Stimulated activated CD4-positive, alpha-beta T cell treated with anti-CD3 and anti-CD28 coated beads, TNF-alpha, amount 100 ng/mL, for 4 hours (primary cell): ENCODE measurements around the gene ANO8.
"Not testable (repeated sequence)": the region's sequence is repeated elsewhere in the genome, so short reads cannot be mapped to it uniquely, and the experiment has no call there.

Experiments used
- DNase-seq, 3 experiments: peaks; one replicate each; pipeline ENCODE4 v3.0.0-alpha.2; 2020; ENCODE audit warnings: low read depth in 3 of 3

The ANO8 gene, protein sequence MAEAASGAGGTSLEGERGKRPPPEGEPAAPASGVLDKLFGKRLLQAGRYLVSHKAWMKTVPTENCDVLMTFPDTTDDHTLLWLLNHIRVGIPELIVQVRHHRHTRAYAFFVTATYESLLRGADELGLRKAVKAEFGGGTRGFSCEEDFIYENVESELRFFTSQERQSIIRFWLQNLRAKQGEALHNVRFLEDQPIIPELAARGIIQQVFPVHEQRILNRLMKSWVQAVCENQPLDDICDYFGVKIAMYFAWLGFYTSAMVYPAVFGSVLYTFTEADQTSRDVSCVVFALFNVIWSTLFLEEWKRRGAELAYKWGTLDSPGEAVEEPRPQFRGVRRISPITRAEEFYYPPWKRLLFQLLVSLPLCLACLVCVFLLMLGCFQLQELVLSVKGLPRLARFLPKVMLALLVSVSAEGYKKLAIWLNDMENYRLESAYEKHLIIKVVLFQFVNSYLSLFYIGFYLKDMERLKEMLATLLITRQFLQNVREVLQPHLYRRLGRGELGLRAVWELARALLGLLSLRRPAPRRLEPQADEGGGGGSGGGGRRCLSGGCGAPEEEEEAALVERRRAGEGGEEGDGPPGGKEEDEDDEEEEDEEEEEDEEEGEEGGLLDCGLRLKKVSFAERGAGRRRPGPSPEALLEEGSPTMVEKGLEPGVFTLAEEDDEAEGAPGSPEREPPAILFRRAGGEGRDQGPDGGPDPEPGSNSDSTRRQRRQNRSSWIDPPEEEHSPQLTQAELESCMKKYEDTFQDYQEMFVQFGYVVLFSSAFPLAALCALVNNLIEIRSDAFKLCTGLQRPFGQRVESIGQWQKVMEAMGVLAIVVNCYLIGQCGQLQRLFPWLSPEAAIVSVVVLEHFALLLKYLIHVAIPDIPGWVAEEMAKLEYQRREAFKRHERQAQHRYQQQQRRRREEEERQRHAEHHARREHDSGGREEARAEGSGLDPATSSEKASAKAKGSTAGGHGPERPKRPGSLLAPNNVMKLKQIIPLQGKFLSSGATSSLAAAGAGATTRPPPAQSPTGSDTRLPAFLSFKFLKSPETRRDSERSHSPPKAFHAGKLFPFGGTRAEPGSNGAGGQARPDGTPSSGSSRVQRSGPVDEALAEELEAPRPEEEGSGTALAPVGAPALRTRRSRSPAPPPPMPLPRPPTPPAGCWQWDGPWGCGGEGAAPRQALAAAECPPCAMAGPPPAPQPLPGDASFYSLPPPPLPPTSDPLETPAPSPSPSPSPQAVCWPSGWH

DNA sequence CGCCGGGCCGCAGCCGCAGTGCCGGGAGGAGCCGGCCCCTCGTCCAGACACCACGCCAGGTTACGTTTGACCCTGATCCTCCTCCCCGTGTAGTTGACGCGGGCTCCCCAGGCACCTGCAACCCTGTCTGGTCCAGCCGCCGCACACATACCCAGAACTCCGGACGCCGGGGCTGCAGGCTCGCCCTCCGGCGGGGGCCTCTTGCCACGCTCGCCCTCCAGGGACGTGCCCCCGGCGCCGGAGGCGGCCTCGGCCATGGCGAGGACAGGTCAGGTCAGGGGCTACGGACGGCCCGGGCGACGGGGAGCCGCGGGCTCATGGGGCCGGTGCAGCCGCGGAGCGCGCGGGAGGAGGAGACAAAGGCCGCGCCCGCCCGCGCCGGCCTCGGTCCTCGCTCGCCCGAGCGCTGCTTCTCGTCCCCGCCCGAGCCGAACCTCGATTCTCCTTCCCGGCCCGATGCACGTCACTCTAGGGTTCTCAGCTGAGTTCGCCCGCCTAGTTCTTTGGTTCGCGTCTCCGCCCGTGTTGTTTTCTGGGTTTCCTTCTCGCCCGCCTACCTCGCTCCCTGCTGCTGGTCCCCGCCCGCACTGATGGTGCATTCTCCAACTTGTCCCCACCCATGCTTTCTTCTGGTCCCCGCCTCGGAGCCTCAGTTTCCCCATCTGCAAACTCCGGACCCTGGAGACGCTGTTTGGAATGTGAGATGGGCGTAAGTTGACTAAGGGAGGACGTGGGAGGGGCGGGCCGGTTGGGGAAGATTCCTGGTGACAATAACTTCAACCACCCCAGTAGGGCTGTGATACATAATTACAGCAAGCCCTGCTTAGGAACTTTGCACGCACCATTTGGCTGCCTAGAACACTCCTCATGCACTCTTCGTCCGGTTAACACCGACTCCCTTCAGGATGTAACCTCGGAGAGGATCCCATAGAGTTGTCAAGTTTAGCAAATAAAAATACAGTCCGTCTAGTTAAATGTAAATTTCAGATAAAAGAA lies at the start of gene ANO8:
Gene ANO8, minus strand, starts transcription at position 442 of the 996 bp plus-strand sequence. Its CDS starts 185 bp downstream, at position 257.
- peak; percentile 90 to 96 (median 94) for DNase-seq

DNA sequence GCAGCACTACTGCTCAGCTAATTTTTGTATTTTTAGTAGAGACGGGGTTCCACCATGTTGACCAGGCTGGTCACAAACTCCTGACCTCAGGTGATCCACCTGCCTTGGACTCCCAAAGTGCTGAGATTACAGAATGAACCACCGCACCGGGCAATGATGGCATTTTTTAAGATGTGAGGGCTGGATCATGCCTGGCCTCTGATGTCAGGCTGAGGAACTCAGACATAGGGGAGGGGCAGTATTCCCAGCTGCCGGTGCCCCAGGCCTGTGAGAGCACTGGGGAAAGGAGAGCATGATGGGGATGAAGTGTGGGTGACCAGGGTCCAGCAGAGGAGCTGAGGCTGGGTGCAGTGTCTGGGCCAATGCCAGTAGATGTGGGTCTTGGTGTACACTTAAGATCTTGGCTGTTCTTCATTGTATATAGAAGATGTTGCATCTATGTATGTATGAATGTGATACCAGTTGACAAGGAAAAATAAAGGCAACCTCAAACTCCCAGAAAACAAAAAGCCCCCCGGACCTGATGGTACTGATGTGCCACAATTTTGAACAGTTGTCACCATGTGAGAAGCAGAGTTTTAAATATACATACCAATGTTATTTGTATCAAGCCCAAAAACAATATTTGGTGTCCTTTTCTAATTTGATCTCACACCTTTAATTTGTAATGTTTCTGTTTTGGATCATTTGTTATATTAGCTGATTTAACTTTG lies 45.9 kb upstream of the ANO8 start:
- DNase-seq = no peak

DNA sequence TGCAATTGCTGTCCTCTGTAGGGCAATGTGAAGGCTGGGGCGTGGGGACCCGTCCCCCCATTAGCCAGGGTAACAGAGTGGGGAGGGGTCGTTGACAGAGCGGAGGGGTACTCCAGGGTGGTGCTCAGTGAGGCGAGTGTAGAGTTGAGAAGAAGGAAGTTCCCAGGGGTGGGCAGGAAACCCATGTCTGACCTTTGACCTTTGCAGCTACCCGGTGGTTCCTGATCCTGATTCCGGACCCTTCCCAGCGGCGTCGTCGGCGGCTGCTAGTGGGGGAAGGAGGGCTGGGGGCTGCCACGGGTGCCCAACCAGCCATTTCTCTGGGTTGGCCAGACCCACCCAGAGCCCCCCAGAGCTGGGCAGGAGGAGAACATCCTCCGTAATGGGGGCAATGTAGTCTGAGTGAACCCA lies 44.6 kb upstream of the ANO8 start:
- DNase-seq = no peak

DNA sequence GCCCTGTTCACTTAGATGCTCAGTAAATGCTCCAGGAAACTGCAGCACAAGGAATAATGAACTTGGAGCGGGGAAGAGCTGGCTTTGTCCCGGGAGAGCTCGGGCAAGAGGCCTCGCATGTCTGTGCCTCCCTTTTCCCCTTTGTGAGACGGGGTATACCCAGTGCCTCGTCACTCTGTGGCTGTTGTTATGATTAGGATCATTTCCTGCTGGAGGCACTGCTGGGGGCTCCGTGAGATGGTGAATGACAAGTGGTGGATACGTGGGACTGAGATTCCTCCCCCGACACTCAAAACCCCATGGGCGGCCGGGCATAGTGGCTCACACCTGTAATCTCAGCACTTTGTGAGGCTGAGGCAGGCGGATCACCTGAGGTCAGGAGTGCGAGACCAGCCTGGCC lies 43.6 kb upstream of the ANO8 start:
- DNase-seq = no peak

DNA sequence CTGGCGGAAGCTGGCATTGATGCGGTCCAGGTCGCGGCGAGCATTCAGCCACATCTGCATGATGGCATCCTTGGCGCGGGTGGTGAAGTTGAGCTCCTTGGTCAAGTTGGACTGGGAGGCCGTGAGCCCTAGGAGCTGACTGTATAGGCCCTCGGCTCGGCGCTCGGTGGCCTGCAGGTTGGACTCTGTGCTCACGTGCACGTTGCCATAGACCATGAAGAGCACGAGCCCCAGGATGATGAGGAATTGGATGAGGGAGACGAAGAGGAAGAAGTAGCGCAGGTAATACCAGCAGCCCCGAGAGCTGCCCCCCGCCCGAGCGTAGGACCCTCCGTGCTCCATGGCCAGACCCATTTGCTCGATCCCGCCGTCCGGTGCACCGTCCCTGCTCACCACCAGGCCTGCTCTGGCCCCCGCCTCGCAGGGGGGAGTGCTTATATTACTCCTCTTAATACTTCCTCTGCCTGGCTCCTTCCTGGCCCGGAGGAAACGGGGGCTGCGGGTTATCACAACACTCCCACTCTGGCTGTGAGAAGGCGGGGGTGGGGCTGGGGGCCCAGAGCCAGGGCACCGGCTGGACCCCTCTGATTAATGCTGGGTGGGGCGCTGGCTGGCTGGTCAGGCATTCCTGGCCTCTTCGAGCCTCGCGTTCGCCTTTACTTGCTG lies 42.4 kb upstream of the ANO8 start, which contains the start of gene PLVAP:
Gene PLVAP, minus strand, starts transcription at position 408 of the 666 bp plus-strand sequence. Its CDS starts 54 bp downstream, at position 354.
- no peak for DNase-seq

DNA sequence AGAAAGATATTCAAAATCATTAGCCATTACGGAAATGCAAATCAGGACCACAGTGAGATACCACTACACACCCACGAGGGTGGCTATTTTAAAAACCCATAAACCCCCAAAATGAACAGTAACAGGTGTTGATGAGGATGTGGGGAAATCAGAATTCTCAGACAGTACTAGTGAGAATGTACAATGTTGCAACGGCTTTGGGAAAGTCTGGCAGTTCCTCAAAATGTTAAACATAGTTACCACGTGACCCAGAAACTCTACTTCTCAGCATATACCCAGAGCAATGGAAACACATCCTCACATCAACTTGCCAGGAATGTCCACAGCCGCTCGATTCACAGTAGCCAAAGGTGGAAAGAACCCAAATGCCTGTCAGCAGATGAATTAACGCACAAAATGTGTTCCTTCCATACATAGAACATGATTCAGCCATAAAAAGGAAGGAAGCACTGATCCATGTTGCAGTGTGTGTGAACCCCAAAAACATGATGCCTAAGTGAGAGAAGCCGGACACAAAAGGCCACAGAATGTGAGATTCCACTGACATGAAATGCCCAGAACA lies 35.5 kb upstream of the ANO8 start:
- DNase-seq = no peak

DNA sequence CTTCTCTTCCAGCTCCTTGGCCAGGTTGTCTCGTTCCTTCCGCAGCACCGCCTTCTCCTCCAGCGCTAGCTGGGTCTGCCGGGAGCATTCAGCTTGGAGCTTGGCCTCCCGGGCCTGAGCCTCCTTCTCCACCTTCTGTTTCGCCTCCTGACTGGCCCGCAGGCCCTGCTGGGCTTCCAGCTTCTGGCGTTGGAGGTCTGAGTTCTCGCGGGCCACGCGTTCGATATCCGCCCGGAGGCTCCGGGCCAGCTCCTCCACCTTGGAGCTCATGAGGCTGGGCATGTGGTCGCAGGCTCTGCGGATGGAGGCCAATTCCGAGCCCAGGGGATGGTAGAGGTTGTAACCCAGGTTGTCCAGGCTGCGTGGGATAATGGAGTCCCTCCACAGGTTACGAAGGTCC lies 30.7 kb upstream of the ANO8 start:
- no peak for DNase-seq

DNA sequence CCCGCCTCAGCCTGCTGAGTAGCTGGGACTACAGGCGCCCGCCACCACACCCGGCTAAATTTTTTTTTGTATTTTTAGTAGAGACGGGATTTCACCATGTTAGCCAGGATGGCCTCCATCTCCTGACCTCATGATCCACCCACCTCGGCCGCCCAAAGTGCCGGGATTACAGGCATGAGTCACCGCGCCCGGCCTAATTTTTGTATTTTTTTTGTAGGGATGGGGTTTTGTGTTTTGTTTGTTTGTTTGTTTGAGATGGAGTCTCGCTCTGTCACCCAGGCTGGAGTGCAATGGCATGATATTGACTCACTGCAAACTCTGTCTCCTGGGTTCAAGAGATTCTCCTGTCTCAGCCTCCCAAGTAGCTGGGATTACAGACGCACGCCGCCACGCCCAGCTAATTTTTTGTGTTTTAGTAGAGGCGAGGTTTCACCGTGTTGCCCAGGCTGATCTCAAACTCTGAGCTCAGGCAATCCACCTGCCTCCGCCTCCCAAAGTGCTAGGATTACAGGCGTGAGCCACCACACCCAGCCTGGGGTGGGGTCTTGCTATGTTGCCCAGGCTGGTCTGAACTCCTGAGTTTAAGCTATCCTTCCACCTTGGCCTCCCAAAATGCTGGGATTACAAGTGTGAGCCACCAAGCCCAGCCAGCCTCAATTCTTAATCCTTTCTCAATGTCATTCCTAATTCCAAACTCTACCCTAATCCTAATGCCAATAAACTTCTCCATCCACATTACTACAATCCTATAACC lies 29.4 kb upstream of the ANO8 start:
- DNase-seq = not testable (repeated sequence)

DNA sequence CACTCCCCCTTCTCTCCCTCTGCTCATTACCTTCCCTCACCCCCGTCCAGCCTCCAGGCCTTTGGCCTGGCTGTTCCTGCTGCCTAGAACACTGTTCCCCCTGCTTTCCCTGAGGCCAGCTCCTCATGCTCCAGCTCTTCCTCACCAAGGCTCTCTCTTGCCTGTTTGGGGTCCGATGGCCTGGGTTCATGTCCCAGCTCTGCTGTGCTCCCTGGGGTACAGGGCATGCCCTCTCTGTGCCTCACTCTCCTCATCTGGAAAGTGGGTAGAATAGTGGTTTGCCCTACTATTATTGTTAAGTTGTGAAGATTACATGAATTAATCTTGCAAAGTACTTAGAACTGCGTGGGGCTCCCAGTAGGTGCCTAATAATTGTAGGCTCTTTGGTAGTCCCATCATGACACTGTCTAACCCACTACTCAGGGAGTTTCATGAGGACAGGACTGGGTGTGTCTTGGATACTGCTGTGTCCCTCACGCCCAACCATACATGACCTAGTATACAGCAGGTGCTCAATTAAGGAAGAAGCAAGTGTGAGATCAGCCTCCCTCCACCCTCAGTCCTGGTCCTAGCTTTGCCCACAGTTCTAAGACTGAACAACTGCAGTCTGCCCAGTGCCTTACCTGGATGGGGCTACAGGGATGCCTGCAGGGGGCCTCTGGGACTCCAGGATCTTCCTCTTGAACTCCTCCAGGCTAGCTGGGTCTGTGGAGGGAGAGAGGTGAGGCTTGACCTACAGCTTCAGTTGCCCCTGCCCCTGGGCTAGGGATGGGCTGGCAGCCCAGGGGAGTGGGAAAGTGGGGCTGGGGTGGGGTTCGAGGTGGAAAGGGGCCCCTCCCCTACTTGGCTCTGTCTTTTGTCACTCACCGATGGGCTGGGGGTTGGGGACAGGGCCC lies 25.5 kb upstream of the ANO8 start:
- no peak for DNase-seq

DNA sequence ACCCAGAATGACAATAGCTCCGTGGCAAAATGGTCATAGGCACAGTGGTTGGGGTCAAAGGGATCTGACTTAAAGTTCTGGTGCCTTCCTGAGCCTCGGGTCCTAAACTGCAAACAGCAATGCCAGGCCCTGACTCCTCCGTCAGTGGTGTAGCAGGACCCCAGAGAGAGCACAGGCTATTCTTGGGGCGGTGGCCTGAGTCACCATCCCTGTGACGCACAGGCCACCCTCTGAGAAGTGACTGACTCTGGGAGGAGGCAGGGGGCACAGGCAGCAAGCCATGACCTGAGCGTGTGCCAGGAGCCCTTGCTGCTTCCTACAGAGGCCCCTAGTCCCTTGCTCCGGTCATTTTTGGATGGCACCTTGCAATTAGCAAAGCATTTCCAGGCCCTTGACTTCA lies 23.7 kb upstream of the ANO8 start:
- no peak for DNase-seq

DNA sequence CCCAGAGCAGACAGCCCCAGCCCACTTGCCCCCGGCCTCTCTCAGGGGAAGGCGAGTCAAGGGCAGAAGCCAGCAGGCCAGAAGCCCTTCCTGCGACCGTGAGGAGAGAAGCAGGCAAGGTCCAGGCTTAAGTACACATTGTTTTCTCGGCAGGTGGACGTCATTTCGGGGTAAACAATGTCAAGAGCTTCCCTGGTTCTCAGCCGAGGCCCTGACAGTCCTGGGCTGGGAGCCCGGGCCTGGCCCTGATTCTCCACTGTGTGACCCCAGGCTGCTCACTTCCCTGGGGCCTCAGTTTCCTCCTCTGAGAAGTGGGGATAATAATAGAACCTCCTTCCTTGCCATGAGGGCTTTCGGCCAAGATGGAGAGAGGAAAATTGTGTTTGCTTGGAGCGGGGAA lies 23.1 kb upstream of the ANO8 start:
- no peak for DNase-seq

DNA sequence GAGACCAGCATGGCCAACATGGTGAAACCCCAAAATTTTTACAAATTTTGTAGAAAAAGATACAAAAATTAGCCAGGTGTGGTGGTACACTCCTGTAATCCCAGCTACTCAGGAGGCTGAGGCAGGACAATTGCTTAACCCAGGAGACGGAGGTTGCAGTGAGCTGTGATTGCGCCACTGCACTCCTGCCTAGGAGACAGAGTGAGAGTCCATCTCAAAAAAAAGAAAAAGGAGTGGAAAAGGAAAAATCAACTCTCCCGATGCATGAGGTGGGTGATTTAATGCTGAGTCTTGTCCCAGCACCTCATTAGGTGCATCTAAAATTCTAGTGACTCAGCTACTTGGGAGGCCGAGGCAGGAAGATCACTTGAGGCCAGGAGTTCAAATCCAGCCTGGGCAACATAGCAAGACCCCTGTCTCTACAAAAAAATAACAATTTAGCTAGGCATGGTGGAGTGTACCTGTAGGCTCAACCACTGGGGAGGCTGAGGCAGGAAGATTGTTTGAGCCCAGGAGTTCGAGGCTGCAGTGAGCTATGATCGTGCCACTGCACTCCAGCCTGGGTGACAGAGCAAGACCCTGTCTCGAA lies 22.5 kb upstream of the ANO8 start:
- DNase-seq = no peak

DNA sequence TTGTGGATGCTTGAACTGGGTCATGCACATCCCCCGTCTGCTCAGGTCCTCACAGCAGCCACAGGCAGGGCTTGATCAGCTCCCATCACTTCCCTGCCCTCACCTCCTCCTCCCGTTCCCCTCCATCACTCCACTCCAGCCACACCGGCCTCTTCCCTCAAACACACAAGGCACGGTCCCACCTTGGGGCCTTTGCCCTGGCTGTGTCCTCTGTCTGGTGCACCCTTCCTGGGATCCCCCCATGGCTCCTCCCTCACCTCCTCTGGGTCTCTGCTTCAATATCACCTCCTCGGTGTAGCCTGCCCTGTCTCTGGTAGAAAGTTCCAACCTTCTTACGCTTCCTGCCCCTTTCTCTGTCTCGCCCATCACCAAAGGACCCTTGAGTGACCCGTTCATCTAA lies 18.7 kb upstream of the ANO8 start:
- DNase-seq = no peak

DNA sequence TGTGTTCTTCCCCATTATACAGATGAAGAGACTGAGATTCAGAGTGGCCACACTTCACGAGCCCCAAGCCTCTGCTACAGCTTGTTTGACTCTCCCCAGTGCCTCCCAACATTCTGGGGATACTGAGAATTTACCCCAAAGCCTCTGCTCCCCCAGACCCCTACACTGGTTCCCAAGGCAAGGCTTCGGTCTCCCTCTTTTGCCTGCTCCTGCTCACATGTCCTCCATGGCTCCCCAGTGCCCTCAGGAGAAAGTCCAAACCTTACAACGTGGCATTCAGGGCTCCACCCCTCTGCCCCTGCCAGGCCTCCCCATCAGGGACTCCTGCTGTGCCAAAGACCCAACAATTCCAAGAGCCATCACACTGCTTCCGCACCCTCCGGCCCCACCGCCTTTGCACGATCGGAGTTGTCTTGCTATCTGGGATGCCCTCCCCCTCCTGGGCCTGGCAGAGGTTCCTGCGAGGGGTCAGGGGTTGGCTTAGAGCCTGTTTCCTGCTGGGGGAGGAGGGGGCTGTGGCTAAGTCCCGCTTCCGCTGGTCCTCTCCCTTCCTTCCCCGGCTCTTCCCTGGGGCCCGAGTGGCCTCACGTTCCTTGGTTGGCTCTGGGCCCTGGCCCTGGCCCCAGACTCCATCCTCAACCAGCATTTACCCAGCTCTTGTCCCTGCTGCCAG lies 18.1 kb upstream of the ANO8 start:
- DNase-seq = no peak

DNA sequence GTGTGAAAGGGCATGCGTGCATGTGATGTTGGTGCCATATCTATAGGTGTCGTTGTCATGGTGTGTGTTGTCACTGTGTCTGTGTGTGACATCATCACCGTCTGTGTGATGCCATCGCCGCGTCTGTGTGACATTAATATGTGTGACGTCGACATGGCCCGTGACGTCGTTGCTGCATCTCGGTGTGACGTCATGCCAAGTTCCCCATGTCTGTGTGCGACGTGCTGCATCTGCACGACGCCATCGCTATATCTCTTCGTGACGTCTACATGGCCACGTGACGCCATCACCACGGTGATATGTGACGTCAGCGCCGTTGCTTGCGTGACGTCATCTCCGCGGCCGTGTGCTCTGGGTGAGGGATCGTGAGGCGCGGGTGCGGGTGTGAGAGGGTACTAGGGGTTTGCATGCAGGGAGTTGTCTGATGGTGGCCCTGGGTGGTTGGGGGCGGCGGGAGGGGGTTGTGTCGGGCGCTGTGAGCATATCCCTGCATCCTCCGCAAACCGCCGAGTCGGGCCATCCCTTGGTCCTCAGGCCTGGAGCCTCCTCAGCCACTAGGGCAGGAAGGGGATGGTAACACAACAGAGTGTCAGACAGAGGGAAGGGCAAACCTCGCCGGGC lies 17.3 kb upstream of the ANO8 start:
- DNase-seq = no peak

DNA sequence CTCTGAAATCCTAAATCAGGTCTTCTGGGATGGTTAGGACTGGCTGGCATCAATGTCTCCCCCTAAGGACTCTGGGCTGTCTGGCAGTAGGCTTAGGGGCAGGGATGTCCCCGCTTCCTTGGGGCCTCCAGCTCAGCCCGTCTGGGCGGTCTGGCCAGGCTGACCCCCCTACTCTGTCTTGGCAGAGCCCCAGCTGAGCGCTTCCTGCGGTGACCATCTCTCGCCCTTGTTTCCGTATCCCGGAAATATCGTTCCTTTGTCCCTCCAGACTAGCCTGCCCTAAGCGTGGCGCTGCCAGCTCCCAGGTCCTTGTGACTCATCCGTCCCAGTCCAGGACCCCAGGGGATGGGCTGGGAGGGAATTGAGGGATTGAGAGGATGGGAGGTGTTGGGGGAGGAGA lies 14.0 kb upstream of the ANO8 start:
- no peak for DNase-seq
